HEK293 (cell line): ENCODE measurements around the gene TTC6.

ENCODE experiments used
- ATF2 ChIP-seq: fragments of 450-650 bp; formaldehyde crosslinking; IDR thresholded peaks from 2 replicates; pipeline ENCODE4 v1.5.1; 2016; ENCODE audit warnings: missing biosample characterization, missing genetic modification characterization, low read depth
- IKZF3 ChIP-seq: fragments of 450-650 bp; IDR thresholded peaks from 2 replicates; pipeline ENCODE4 v1.5.0; 2018; ENCODE audit warnings: missing biosample characterization, mild to moderate bottlenecking, missing genetic modification characterization, moderate library complexity
- KLF16 ChIP-seq: fragments of 450-650 bp; formaldehyde crosslinking; IDR thresholded peaks from 2 replicates; pipeline ENCODE4 v1.5.1; 2017; ENCODE audit warnings: missing biosample characterization, missing genetic modification characterization
- KLF17 ChIP-seq: fragments of 450-650 bp; formaldehyde crosslinking; IDR thresholded peaks from 2 replicates; pipeline ENCODE4 v1.5.1; 2016; ENCODE audit warnings: missing biosample characterization, missing genetic modification characterization
- TCF7L2 ChIP-seq: IDR thresholded peaks from 2 replicates; pipeline ENCODE4 v1.6.1; 2011; ENCODE audit warnings: low read depth, mild to moderate bottlenecking, inconsistent platforms, low read length, moderate library complexity, borderline replicate concordance
- ZNF341 ChIP-seq: fragments of 450-650 bp; formaldehyde crosslinking; IDR thresholded peaks from 2 replicates; pipeline ENCODE4; 2016; ENCODE audit warnings: low read depth, missing biosample characterization, missing genetic modification characterization
- ZNF48 ChIP-seq: fragments of 450-650 bp; formaldehyde crosslinking; IDR thresholded peaks from 2 replicates; pipeline ENCODE4 v1.5.1; 2016; ENCODE audit warnings: missing biosample characterization, missing genetic modification characterization
- ZNF777 ChIP-seq: fragments of 450-650 bp; formaldehyde crosslinking; IDR thresholded peaks from 2 replicates; pipeline ENCODE4 v1.5.1; 2017; ENCODE audit warnings: missing biosample characterization, missing genetic modification characterization, borderline replicate concordance
- ZNF791 ChIP-seq: fragments of 450-650 bp; formaldehyde crosslinking; IDR thresholded peaks from 2 replicates; pipeline ENCODE4 v1.5.1; 2016; ENCODE audit warnings: missing biosample characterization, missing genetic modification characterization
- TF ChIP-seq, protein P1 (sequence below): fragments of 450-650 bp; formaldehyde crosslinking; IDR thresholded peaks from 2 replicates; pipeline ENCODE4 v1.5.1; 2016; ENCODE audit warnings: missing biosample characterization, missing genetic modification characterization
- TF ChIP-seq, protein P2 (sequence below): fragments of 450-650 bp; formaldehyde crosslinking; IDR thresholded peaks from 2 replicates; pipeline ENCODE4 v1.5.1; 2016; ENCODE audit warnings: missing biosample characterization, missing genetic modification characterization
- TF ChIP-seq, protein P3 (sequence below): fragments of 450-650 bp; formaldehyde crosslinking; optimal IDR thresholded peaks from 2 replicates; pipeline ENCODE3; 2016; ENCODE audit warnings: missing biosample characterization, mild to moderate bottlenecking, missing genetic modification characterization

DNA sequence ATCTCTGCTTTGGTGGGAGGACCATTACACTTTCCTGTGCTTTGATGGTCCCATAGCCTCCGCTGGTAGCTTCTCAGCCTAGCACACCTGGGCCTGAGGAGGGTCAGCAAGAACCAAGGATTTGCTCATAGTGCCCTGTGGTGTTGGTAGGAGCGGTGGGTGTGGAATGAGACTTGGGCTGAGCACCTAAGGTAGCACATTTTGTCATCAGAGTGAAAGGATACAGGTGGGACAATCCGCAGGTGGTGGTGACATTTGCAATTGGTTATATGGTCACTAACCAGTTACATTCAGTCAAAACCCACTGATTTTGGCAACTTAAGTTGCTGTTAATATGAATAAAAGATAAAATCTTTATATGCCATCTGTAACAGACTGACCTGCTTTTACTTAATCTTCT, 46.7 kb downstream of the TTC6 start:
- TF ChIP-seq ZNF791 (tag by site-specific recombination), result no peak
- TF ChIP-seq, protein P1, sequence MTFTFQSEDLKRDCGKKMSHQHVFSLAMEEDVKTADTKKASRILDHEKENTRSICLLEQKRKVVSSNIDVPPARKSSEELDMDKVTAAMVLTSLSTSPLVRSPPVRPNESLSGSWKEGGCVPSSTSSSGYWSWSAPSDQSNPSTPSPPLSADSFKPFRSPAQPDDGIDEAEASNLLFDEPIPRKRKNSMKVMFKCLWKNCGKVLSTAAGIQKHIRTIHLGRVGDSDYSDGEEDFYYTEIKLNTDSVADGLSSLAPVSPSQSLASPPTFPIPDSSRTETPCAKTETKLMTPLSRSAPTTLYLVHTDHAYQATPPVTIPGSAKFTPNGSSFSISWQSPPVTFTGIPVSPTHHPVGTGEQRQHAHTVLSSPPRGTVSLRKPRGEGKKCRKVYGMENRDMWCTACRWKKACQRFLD (tag by site-specific recombination), result no peak
- TF ChIP-seq, protein P2, sequence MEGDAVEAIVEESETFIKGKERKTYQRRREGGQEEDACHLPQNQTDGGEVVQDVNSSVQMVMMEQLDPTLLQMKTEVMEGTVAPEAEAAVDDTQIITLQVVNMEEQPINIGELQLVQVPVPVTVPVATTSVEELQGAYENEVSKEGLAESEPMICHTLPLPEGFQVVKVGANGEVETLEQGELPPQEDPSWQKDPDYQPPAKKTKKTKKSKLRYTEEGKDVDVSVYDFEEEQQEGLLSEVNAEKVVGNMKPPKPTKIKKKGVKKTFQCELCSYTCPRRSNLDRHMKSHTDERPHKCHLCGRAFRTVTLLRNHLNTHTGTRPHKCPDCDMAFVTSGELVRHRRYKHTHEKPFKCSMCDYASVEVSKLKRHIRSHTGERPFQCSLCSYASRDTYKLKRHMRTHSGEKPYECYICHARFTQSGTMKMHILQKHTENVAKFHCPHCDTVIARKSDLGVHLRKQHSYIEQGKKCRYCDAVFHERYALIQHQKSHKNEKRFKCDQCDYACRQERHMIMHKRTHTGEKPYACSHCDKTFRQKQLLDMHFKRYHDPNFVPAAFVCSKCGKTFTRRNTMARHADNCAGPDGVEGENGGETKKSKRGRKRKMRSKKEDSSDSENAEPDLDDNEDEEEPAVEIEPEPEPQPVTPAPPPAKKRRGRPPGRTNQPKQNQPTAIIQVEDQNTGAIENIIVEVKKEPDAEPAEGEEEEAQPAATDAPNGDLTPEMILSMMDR (tag by site-specific recombination), result no peak
- no peak for TF ChIP-seq TCF7L2
- TF ChIP-seq ZNF777, result no peak
- no peak for TF ChIP-seq KLF17 (tag by site-specific recombination)
- no peak for TF ChIP-seq ZNF48 (tag by site-specific recombination)
- no peak for TF ChIP-seq KLF16 (tag by site-specific recombination)
- no peak for TF ChIP-seq ZNF341 (tag by site-specific recombination)
- TF ChIP-seq IKZF3 (tag by site-specific recombination), result no peak
- TF ChIP-seq, protein P3, sequence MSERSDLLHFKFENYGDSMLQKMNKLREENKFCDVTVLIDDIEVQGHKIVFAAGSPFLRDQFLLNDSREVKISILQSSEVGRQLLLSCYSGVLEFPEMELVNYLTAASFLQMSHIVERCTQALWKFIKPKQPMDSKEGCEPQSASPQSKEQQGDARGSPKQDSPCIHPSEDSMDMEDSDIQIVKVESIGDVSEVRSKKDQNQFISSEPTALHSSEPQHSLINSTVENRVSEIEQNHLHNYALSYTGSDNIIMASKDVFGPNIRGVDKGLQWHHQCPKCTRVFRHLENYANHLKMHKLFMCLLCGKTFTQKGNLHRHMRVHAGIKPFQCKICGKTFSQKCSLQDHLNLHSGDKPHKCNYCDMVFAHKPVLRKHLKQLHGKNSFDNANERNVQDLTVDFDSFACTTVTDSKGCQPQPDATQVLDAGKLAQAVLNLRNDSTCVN (tag by site-specific recombination), result no peak
- TF ChIP-seq ATF2 (tag by site-specific recombination), result no peak
